K562 (cell line): ENCODE results near the gene CAB39. TPM values are rescaled to one million over a fixed set of nuclear protein-coding genes. Genes with fewer than 3 reads are reported as not detected.

Experiments
- ATAC-seq: fragments of 200-7000 bp; cut with Tn5 transposase; 3 replicates; pipeline ENCODE4 v1.9.1; 2020; ENCODE audit warnings: moderate library complexity
- BruUV-seq: library from RNA; stranded (reverse); fragments of 400-500 nt; replicated peaks from 2 replicates; lab custom pipeline; 2021; lab: Mats Ljungman, UMichigan
- CTCF ChIA-PET: fragments of 300-600 bp; formaldehyde crosslinking; extraction: SDS; loops from one replicate; lab custom pipeline; 2021; ENCODE audit warnings: low intra/inter-chr PET ratio; lab: Yijun Ruan, JAX
- POLR2A ChIA-PET: fragments of 300-600, 350-650 bp; sonication (Branson Sonifier 250); formaldehyde crosslinking; extraction: SDS; loops from one replicate; lab custom pipeline; 2021; ENCODE audit warnings: antibody characterized with exemption, inconsistent platforms; lab: Yijun Ruan, JAX
- DNase-seq, 4 experiments: peaks; one replicate each; pipeline versions ENCODE4 v3.0.0 to v3.0.0-alpha.2; 2011 to 2018; ENCODE audit warnings: low spot score in 3 of 4, mixed read lengths in 3 of 4; ENCODE audit errors: extremely low read depth in 1 of 4
- FAIRE-seq: peaks from 2 replicates; lab custom pipeline; 2011; peaks lifted over from hg19 to GRCh38; lab: Jason Lieb, UNC
- H2AFZ ChIP-seq: 2 replicates; pipeline ENCODE4 v1.6.0; 2011; ENCODE audit warnings: low read depth, low read length, control low read depth, inconsistent platforms
- H3K27ac ChIP-seq: fragments of 200-600 bp; 3 replicates; pipeline ENCODE4 v1.8.0; 2011; ENCODE audit warnings: low read depth, mild to moderate bottlenecking, control low read depth, inconsistent platforms, low read length, moderate library complexity, mixed read lengths; ENCODE audit errors: extremely low read depth
- H3K27me3 ChIP-seq, 2 experiments: fragments of 300-600 bp in 1 of 2; 2 replicates in 1 of 2; 3 replicates in 1 of 2; pipeline versions ENCODE4 v1.6.0 to v1.8.0; 2011; ENCODE audit warnings: inconsistent platforms in 2 of 2, low read length in 2 of 2, mild to moderate bottlenecking in 1 of 2, mixed read lengths in 1 of 2, moderate library complexity in 1 of 2; ENCODE audit not compliant: control insufficient read depth in 2 of 2, insufficient read depth in 2 of 2
- H3K36me3 ChIP-seq: fragments of 300-600 bp; 3 replicates; pipeline ENCODE4 v1.8.0; 2011; ENCODE audit warnings: mild to moderate bottlenecking, low read length, inconsistent platforms; ENCODE audit not compliant: control insufficient read depth, insufficient read depth
- H3K4me1 ChIP-seq, 2 experiments: fragments of 200-600 bp in 1 of 2; replicated peaks in 1 of 2; 2 replicates in 1 of 2; 3 replicates in 1 of 2; pipeline versions ENCODE4 v1.5.1 to v1.8.0; 2011; ENCODE audit warnings: inconsistent platforms in 2 of 2, low read length in 2 of 2, mild to moderate bottlenecking in 1 of 2, mixed read lengths in 1 of 2, moderate library complexity in 1 of 2; ENCODE audit not compliant: control insufficient read depth in 2 of 2, insufficient read depth in 2 of 2
- H3K4me2 ChIP-seq: 2 replicates; pipeline ENCODE4 v1.6.1; 2011; ENCODE audit warnings: low read length, control low read depth, inconsistent platforms, mixed read lengths; ENCODE audit not compliant: insufficient read depth
- H3K4me3 ChIP-seq: fragments of 200-600 bp; sonication (generic), shearing (Covaris generic); 2 replicates; pipeline ENCODE4 v1.5.1; 2016; ENCODE audit warnings: control low read depth, inconsistent platforms
- H3K79me2 ChIP-seq: fragments of 200-600 bp; 3 replicates; pipeline ENCODE4 v1.8.0; 2011; ENCODE audit warnings: low read length, inconsistent platforms; ENCODE audit not compliant: control insufficient read depth, insufficient read depth
- H3K9ac ChIP-seq, 2 experiments: 2 replicates each; pipeline versions ENCODE4 v1.6.0 to v1.6.1; 2011; ENCODE audit warnings: low read depth in 2 of 2, low read length in 2 of 2, control low read depth in 1 of 2, inconsistent platforms in 1 of 2, mild to moderate bottlenecking in 1 of 2, mixed read lengths in 1 of 2; ENCODE audit not compliant: insufficient read depth in 1 of 2
- H3K9me1 ChIP-seq: one replicate; pipeline ENCODE4 v1.6.0; 2011; ENCODE audit warnings: inconsistent platforms, mild to moderate bottlenecking, low read length, moderate library complexity; ENCODE audit not compliant: control insufficient read depth, insufficient read depth
- H3K9me3 ChIP-seq: replicated peaks from 2 replicates; pipeline ENCODE4 v1.5.1; 2011; ENCODE audit warnings: low read depth, low read length, inconsistent platforms; ENCODE audit not compliant: control insufficient read depth, insufficient read depth
- H4K20me1 ChIP-seq: replicated peaks from 2 replicates; pipeline ENCODE4 v1.6.1; 2011; ENCODE audit warnings: low read length, inconsistent platforms, mixed read lengths; ENCODE audit not compliant: control insufficient read depth, insufficient read depth
- CBX5 ChIP-seq: IDR thresholded peaks from 2 replicates; pipeline ENCODE4 v1.6.1; 2014; ENCODE audit warnings: low read depth, borderline replicate concordance
- GTF2E2 ChIP-seq: fragments of 200-800 bp; sonication (Bioruptor generic); IDR thresholded peaks from 2 replicates; pipeline ENCODE4 v1.6.1; 2016; ENCODE audit warnings: missing genetic modification characterization, missing compliant biosample characterization
- HEY1 ChIP-seq: fragments of 250-450 bp; sonication (Bioruptor Pico); IDR thresholded peaks from 2 replicates; pipeline ENCODE4 v1.5.0; 2020; ENCODE audit warnings: mild to moderate bottlenecking, moderate library complexity, borderline replicate concordance
- KLF6 ChIP-seq: fragments of 250-450 bp; sonication (Bioruptor Pico); IDR thresholded peaks from 2 replicates; pipeline ENCODE4 v1.4.0; 2020; ENCODE audit warnings: mild to moderate bottlenecking, moderate library complexity, borderline replicate concordance
- MCM7 ChIP-seq, 2 experiments: fragments of 450-650 bp; IDR thresholded peaks; 2 replicates each; pipeline ENCODE4 v1.6.1; 2016 to 2018
- POLR3A ChIP-seq: IDR thresholded peaks from 2 replicates; pipeline ENCODE4 v1.6.1; 2011; ENCODE audit warnings: borderline replicate concordance, mild to moderate bottlenecking, moderate library complexity; ENCODE audit not compliant: insufficient read length, insufficient read depth; ENCODE audit errors: extremely low read depth
- RHOXF2B ChIP-seq: fragments of 250-450 bp; sonication (Bioruptor Pico); conservative IDR thresholded peaks from 2 replicates; pipeline ENCODE4 v1.5.1; 2021
- SAP30 ChIP-seq: fragments of 200-600 bp; sonication (generic); IDR thresholded peaks from 2 replicates; pipeline ENCODE4 v1.6.1; 2012; ENCODE audit warnings: borderline replicate concordance, low read depth, mild to moderate bottlenecking, moderate library complexity, low read length, control low read depth, inconsistent platforms; ENCODE audit not compliant: insufficient read depth, poor library complexity, severe bottlenecking
- SMAD2 ChIP-seq: fragments of 150-350 bp; IDR thresholded peaks from 2 replicates; pipeline ENCODE4 v1.6.1; 2014; ENCODE audit warnings: low read depth, mild to moderate bottlenecking, low read length
- ZBTB2 ChIP-seq: fragments of 450-650 bp; IDR thresholded peaks from 2 replicates; pipeline ENCODE4 v1.6.1; 2016; ENCODE audit warnings: antibody characterized with exemption
- ZMIZ1 ChIP-seq, 2 experiments: fragments of 150-350 bp in 1 of 2; IDR thresholded peaks; 2 replicates each; pipeline ENCODE4 v1.6.1; 2012 to 2016; ENCODE audit warnings: low read depth in 2 of 2, low read length in 2 of 2, mild to moderate bottlenecking in 1 of 2, moderate library complexity in 1 of 2
- ZNF133 ChIP-seq: fragments of 250-450 bp; sonication (Bioruptor Pico); IDR thresholded peaks from 2 replicates; pipeline ENCODE4 v1.4.0; 2020; ENCODE audit warnings: mild to moderate bottlenecking
- ZNF232 ChIP-seq: sonication (generic); formaldehyde crosslinking; IDR thresholded peaks from 2 replicates; pipeline ENCODE4 v1.8.0; 2022; ENCODE audit warnings: mild to moderate bottlenecking, missing genetic modification reagents
- ZNF444 ChIP-seq: fragments of 250-450 bp; sonication (Bioruptor Pico); IDR thresholded peaks from 2 replicates; pipeline ENCODE4 v1.4.0; 2020; ENCODE audit warnings: mild to moderate bottlenecking, moderate library complexity
- ZNF740 ChIP-seq, 3 experiments: fragments of 200-800 bp in 1 of 3; sonication (Bioruptor generic) in 1 of 3; sonication (generic) in 1 of 3; formaldehyde crosslinking in 1 of 3; IDR thresholded peaks; 2 replicates each; pipeline versions ENCODE4 v1.6.1 to v1.8.0; 2016 to 2022; ENCODE audit warnings: mild to moderate bottlenecking in 2 of 3, missing compliant biosample characterization in 2 of 3, missing genetic modification characterization in 2 of 3, missing genetic modification reagents in 1 of 3
- WGBS: fragments of 100-300 bp; shearing (Covaris generic); methylation state at CpG from one replicate; pipeline ENCODE4 v1.1.6; 2016; ENCODE audit warnings: low coverage, mixed read lengths; ENCODE audit not compliant: insufficient coverage; ENCODE audit errors: missing lambda C conversion rate; 5-methylcytosine and 5-hydroxymethylcytosine counted together
- in situ Hi-C: fragments of 300-500 bp; cut with MboI; formaldehyde crosslinking; loops from 4 replicates; pipeline ENCODE4 v1.15.0; 2018; ENCODE audit warnings: inconsistent platforms, mixed read lengths
- intact Hi-C: fragments of 100-400 bp; cut with micrococcal nuclease; formaldehyde crosslinking; loops from 2 replicates; pipeline ENCODE4 v1.14.2; 2022
- polyA plus RNA-seq, 8 experiments: library from polyadenylated mRNA; depleted of rRNA in 4 of 8; stranded (reverse) in 5 of 8; unstranded in 3 of 8; fragments of >200 nt; fragmentation: Nextera tagmentation in 2 of 8; fragmentation: Illumina TruSeq in 1 of 8; extraction: Ambion mirVana in 2 of 8; extraction: Trizol in 1 of 8; gene quantifications; 2 replicates each; pipeline versions ENCODE4 v1.2.1 to v1.2.3, GENCODE V29; 2011 to 2014; ENCODE audit warnings: inconsistent platforms in 1 of 8, missing spikeins in 1 of 8
- total RNA-seq, 7 experiments: library from RNA; depleted of rRNA in 6 of 7; stranded (reverse); fragments of >200 nt in 6 of 7; fragmentation: Illumina TruSeq in 2 of 7; extraction: Trizol in 2 of 7; gene quantifications; 2 replicates each; pipeline versions ENCODE4 v1.2.1 to v1.2.3, GENCODE V29; 2011 to 2021; ENCODE audit warnings: low replicate concordance in 1 of 7

CAB39 gene
- total and polyA plus RNA-seq, 9 of the 15 experiments (the other 6 are each of a cell fraction or from before 2014, with no cell fraction given): 27.2 to 94.4 (median 70.1) TPM

- TF ChIP-seq ZMIZ1 (IDR thresholded peaks at IDR 0.05; ENCODE audit: low read depth in 2 of 2, low read length in 2 of 2) (no peak), RHOXF2B (CRISPR knock-in tag) (no peak), ZNF232 (CRISPR knock-in tag) (no peak), ZNF444 (CRISPR knock-in tag) (no peak), SAP30 (no peak), CBX5 (no peak)
These were observed 6.7 kb downstream of the CAB39 start (continued) for GRCh38 chr2:230719340-230719739.

- Histone ChIP-seq H3K9me3 (no peaks in the 10 kb centered on the region), H3K4me3 (no peak overlapping the region), H3K27me3 (no peaks in the 10 kb centered on the region), H3K36me3 (peaks cover 76% of the 10 kb centered on the region), H3K4me2 (no peak overlapping the region), H3K9me1 (no peaks in the 10 kb centered on the region), H4K20me1 (peaks cover 17% of the 10 kb centered on the region; the same call in 1 of the 2 replicates), H3K27ac (no peak overlapping the region), H3K4me1 (peaks cover 3 to 17% of the 10 kb centered on the region in 2 experiments; a peak in 3 of 5 replicates), H3K79me2 (peaks cover 94% of the 10 kb centered on the region), H3K9ac (no peak overlapping the region), H2AFZ (no peak overlapping the region)
- in situ Hi-C loops: no loop called here
- intact Hi-C loops: no loop called here
- FAIRE-seq (no peak), DNase-seq (no peak), ATAC-seq (no peak)
- ChIA-PET CTCF (no interaction called here), POLR2A (interaction anchor here (0.9 kb wide), 1 partner anchor 9 kb away, joined by 3 read pairs; no protein-coding TSS in a partner anchor)
- BruUV-seq: no TSS peak
- 86% methylated on average over 1 of the region's 1 CpG for WGBS
- TF ChIP-seq HEY1 (CRISPR knock-in tag) (no peak), SMAD2 (no peak), ZNF133 (CRISPR knock-in tag) (no peak), ZBTB2 (no peak), POLR3A (no peak), ZNF740 (CRISPR knock-in tag; IDR thresholded peaks at IDR 0.05) (no peak), ZNF740 (tag; IDR thresholded peaks at IDR 0.05) (no peak), GTF2E2 (tag) (no peak), RHOXF2B (CRISPR knock-in tag) (no peak), KLF6 (no peak), MCM7 (IDR thresholded peaks at IDR 0.05) (no peak)
These were observed 9.1 kb downstream of the CAB39 start for GRCh38 chr2:230721712-230722111.
